Uterus (tissue), 4 donors: Measurements from ENCODE around the gene ACMSD. TPM values are rescaled to one million over a fixed set of nuclear protein-coding genes. Genes with fewer than 3 reads are reported as not detected.

ENCODE experiments used
- DNase-seq, 2 donors: peaks; one replicate each; pipeline ENCODE4 v3.0.0-alpha.2; 2019 to 2020
- H3K27ac ChIP-seq, 2 donors: fragments of 200-600 bp; sonication (generic); 1 replicate in 1 of 2; 2 replicates in 1 of 2; pipeline ENCODE4 v1.5.1; 2016 to 2018
- H3K27me3 ChIP-seq, 2 donors: fragments of 200-600 bp; sonication (generic); one replicate each; pipeline ENCODE4 v1.5.1; 2018 to 2019; ENCODE audit warnings: control low read depth in 1 of 2
- H3K36me3 ChIP-seq, 2 donors: fragments of 200-600 bp; sonication (generic); one replicate each; pipeline ENCODE4 v1.5.1; 2019; ENCODE audit warnings: control low read depth in 1 of 2
- H3K4me1 ChIP-seq, 2 donors: fragments of 200-600 bp; sonication (generic); one replicate each; pipeline ENCODE4 v1.5.1; 2018 to 2019; ENCODE audit warnings: control low read depth in 1 of 2
- H3K4me3 ChIP-seq, 2 donors: fragments of 200-600 bp; sonication (generic); 1 replicate in 1 of 2; 2 replicates in 1 of 2; pipeline ENCODE4 v1.5.1; 2018 to 2019; ENCODE audit warnings: mild to moderate bottlenecking in 1 of 2
- H3K9me3 ChIP-seq, 2 donors: fragments of 200-600 bp; sonication (generic); one replicate each; pipeline ENCODE4 v1.5.1; 2019; ENCODE audit warnings: control low read depth in 1 of 2
- CTCF ChIP-seq, 4 experiments: fragments of 200-600 bp in 2 of 4; fragments of 450-650 bp in 2 of 4; sonication (generic) in 2 of 4; IDR thresholded peaks; one replicate each; pipeline ENCODE4 v1.5.1; 2016 to 2019; ENCODE audit warnings: antibody characterized with exemption in 4 of 4, mild to moderate bottlenecking in 2 of 4, moderate library complexity in 1 of 4
- POLR2A ChIP-seq, 2 donors: fragments of 450-650 bp; IDR thresholded peaks; one replicate each; pipeline ENCODE4 v1.6.1; 2016; ENCODE audit warnings: antibody characterized with exemption in 2 of 2, mild to moderate bottlenecking in 1 of 2, moderate library complexity in 1 of 2
- intact Hi-C: fragments of 100-400 bp; cut with DNase I; formaldehyde crosslinking; loops from one replicate; pipeline ENCODE4 v1.15.1; 2023; ENCODE audit warnings: low total_unique reads
- total RNA-seq, 4 donors: library from RNA; depleted of rRNA in 3 of 4; stranded (reverse); fragments of >200 nt in 3 of 4; gene quantifications; one replicate each; pipeline versions ENCODE4 v1.1.0 to v1.2.4, GENCODE V29; 2014 to 2023
- donor health status: DM: yes; HTN: yes; CAD: no.

The ACMSD gene
- total RNA-seq, 4 donors from 2014 or later: not detected

GRCh38 chr2:134910763-134911399 is 72.5 kb downstream of the ACMSD start:
- TF ChIP-seq CTCF (IDR thresholded peaks at IDR 0.05) (no peak), POLR2A (IDR thresholded peaks at IDR 0.05) (no peak)
- no peaks in the 10 kb centered on the region for H3K9me3 ChIP-seq
- H3K4me1 ChIP-seq: no peaks in the 10 kb centered on the region
- intact Hi-C loops: no loop called here
- H3K27ac ChIP-seq: no peak overlapping the region
- H3K27me3 ChIP-seq: no peaks in the 10 kb centered on the region
- H3K36me3 ChIP-seq: no peaks in the 10 kb centered on the region
- no peak overlapping the region for H3K4me3 ChIP-seq
- DNase-seq: no peak

- Histone ChIP-seq H3K4me1 (no peaks in the 10 kb centered on the region), H3K27me3 (no peaks in the 10 kb centered on the region), H3K4me3 (no peak overlapping the region), H3K36me3 (no peaks in the 10 kb centered on the region), H3K9me3 (no peaks in the 10 kb centered on the region), H3K27ac (no peak overlapping the region)
- no peak for DNase-seq
- TF ChIP-seq POLR2A (IDR thresholded peaks at IDR 0.05) (no peak), CTCF (IDR thresholded peaks at IDR 0.05) (no peak)
- intact Hi-C loops: no loop called here
These were observed 73.0 kb downstream of the ACMSD start for GRCh38 chr2:134911400-134911785.

GRCh38 chr2:134912361-134912760 is 73.9 kb downstream of the ACMSD start:
- H3K27me3 ChIP-seq: no peaks in the 10 kb centered on the region
- intact Hi-C loops: no loop called here
- no peak overlapping the region for H3K4me3 ChIP-seq
- no peak overlapping the region for H3K27ac ChIP-seq
- TF ChIP-seq CTCF (IDR thresholded peaks at IDR 0.05) (no peak), POLR2A (IDR thresholded peaks at IDR 0.05) (no peak)
- no peaks in the 10 kb centered on the region for H3K9me3 ChIP-seq
- H3K4me1 ChIP-seq: no peaks in the 10 kb centered on the region
- no peak for DNase-seq
- no peaks in the 10 kb centered on the region for H3K36me3 ChIP-seq

GRCh38 chr2:134917360-134917865 is 79.0 kb downstream of the ACMSD start:
- Histone ChIP-seq H3K36me3 (no peaks in the 10 kb centered on the region), H3K27me3 (no peaks in the 10 kb centered on the region), H3K27ac (peak overlapping the region; percentile 95), H3K4me3 (peak overlapping the region; percentile 79 to 96), H3K4me1 (peaks cover 4 to 15% of the 10 kb centered on the region in 2 donors), H3K9me3 (no peaks in the 10 kb centered on the region)
- DNase-seq: peak; percentile 19 to 24
- intact Hi-C loops: no loop called here
- TF ChIP-seq CTCF (IDR thresholded peaks at IDR 0.05): no peak
- no peak for TF ChIP-seq POLR2A (IDR thresholded peaks at IDR 0.05)

- intact Hi-C loops: no loop called here
- no peaks in the 10 kb centered on the region for H3K27me3 ChIP-seq
- no peaks in the 10 kb centered on the region for H3K9me3 ChIP-seq
- peaks cover 4 to 15% of the 10 kb centered on the region in 2 donors for H3K4me1 ChIP-seq
- no peaks in the 10 kb centered on the region for H3K36me3 ChIP-seq
- DNase-seq: no peak
- TF ChIP-seq CTCF (IDR thresholded peaks at IDR 0.05) (peak; percentile 18 to 57 (median 33)), POLR2A (IDR thresholded peaks at IDR 0.05) (peak; percentile 48 to 54)
- H3K4me3 ChIP-seq: peak overlapping the region; percentile 79 to 96
- peak overlapping the region; percentile 95 for H3K27ac ChIP-seq
These were observed 79.6 kb downstream of the ACMSD start for GRCh38 chr2:134917888-134918525.
